OCI-LY3 (cell line): Measurements from ENCODE around the gene ME3.

Experiments used
- H2AFZ ChIP-seq: fragments of 200-600, 300-600 bp; shearing (Covaris generic); 2 replicates; pipeline ENCODE4 v1.6.0; 2014; ENCODE audit warnings: antibody characterized with exemption, low read depth, low read length
- H3K27ac ChIP-seq: fragments of 200-600, 300-600 bp; sonication (generic); 2 replicates; pipeline ENCODE4 v1.5.1; 2014; ENCODE audit warnings: mild to moderate bottlenecking, low read length, moderate library complexity, mixed read lengths
- H3K27me3 ChIP-seq: fragments of 200-600, 300-600 bp; sonication (generic); 2 replicates; pipeline ENCODE4 v1.6.1; 2014; ENCODE audit warnings: low read depth, low read length, mixed read lengths
- H3K36me3 ChIP-seq: fragments of 200-600, 300-600 bp; sonication (generic); replicated peaks from 2 replicates; pipeline ENCODE3; 2014; ENCODE audit warnings: low read depth, low read length, mixed read lengths
- H3K4me1 ChIP-seq: fragments of 300-600, 200-600 bp; sonication (generic); 2 replicates; pipeline ENCODE4 v1.6.1; 2014; ENCODE audit warnings: low read length, mixed read lengths
- H3K4me2 ChIP-seq: fragments of 200-600, 300-600 bp; sonication (generic); 2 replicates; pipeline ENCODE4 v1.6.1; 2014; ENCODE audit warnings: low read length, mixed read lengths
- H3K4me3 ChIP-seq: fragments of 300-600, 200-600 bp; sonication (generic); 2 replicates; pipeline ENCODE4 v1.5.1; 2014; ENCODE audit warnings: antibody characterized with exemption, mild to moderate bottlenecking, low read length, moderate library complexity
- H3K79me2 ChIP-seq: fragments of 300-600, 200-600 bp; shearing (Covaris generic); 2 replicates; pipeline ENCODE4 v1.6.1; 2014; ENCODE audit warnings: mild to moderate bottlenecking, low read length, mixed read lengths
- H3K9ac ChIP-seq: fragments of 300-600, 200-600 bp; shearing (Covaris generic); 2 replicates; pipeline ENCODE4 v1.6.0; 2014; ENCODE audit warnings: mild to moderate bottlenecking, low read length, moderate library complexity
- H3K9me3 ChIP-seq: fragments of 200-600, 300-600 bp; shearing (Covaris generic); 2 replicates; pipeline ENCODE4 v1.6.1; 2014; ENCODE audit warnings: low read length, mixed read lengths; ENCODE audit not compliant: insufficient read depth
- H4K20me1 ChIP-seq: fragments of 200-600, 300-600 bp; sonication (generic); 2 replicates; pipeline ENCODE4 v1.6.1; 2016; ENCODE audit warnings: low read length, mixed read lengths; ENCODE audit not compliant: insufficient read depth
- CTCF ChIP-seq: fragments of 200-600, 300-600 bp; sonication (generic); IDR thresholded peaks from 2 replicates; pipeline ENCODE4 v1.5.1; 2014; ENCODE audit warnings: antibody characterized with exemption, low read length, low read depth
- EZH2phosphoT487 ChIP-seq: fragments of 200-600 bp; shearing (Covaris generic); IDR thresholded peaks from 2 replicates; pipeline ENCODE4 v1.6.1; 2018; ENCODE audit warnings: antibody characterized with exemption, mixed run types, low read depth

ME3 gene

GRCh38 chr11:86698639-86699038, 26.2 kb upstream of the ME3 start:
- TF ChIP-seq EZH2phosphoT487 = no peak
- no peak for TF ChIP-seq CTCF
- Histone ChIP-seq H3K9me3 (no peaks in the 10 kb centered on the region), H3K4me2 (no peak overlapping the region)

GRCh38 chr11:86696451-86696850, 24.0 kb upstream of the ME3 start:
- Histone ChIP-seq H3K4me1 (no peaks in the 10 kb centered on the region), H3K4me3 (no peak overlapping the region), H3K9me3 (no peaks in the 10 kb centered on the region), H4K20me1 (no peaks in the 10 kb centered on the region), H3K27ac (no peak overlapping the region), H2AFZ (no peak overlapping the region), H3K4me2 (no peak overlapping the region), H3K27me3 (peaks cover 27% of the 10 kb centered on the region), H3K36me3 (no peaks in the 10 kb centered on the region), H3K79me2 (no peaks in the 10 kb centered on the region), H3K9ac (no peak overlapping the region)
- TF ChIP-seq CTCF = no peak
- no peak for TF ChIP-seq EZH2phosphoT487

More at GRCh38 chr11:86698639-86699038, 26.2 kb upstream of the ME3 start:
- Histone ChIP-seq H3K4me3 (no peak overlapping the region), H3K9ac (no peak overlapping the region), H4K20me1 (no peaks in the 10 kb centered on the region), H3K4me1 (no peaks in the 10 kb centered on the region), H3K36me3 (no peaks in the 10 kb centered on the region), H3K27ac (no peak overlapping the region), H2AFZ (no peak overlapping the region), H3K27me3 (peaks cover 26% of the 10 kb centered on the region), H3K79me2 (no peaks in the 10 kb centered on the region)

GRCh38 chr11:86696004-86696403, 23.6 kb upstream of the ME3 start:
- H3K27ac ChIP-seq = no peak overlapping the region
- no peaks in the 10 kb centered on the region for H3K79me2 ChIP-seq
- H3K9me3 ChIP-seq = no peaks in the 10 kb centered on the region
- no peak overlapping the region for H2AFZ ChIP-seq
- H3K27me3 ChIP-seq = peaks cover 27% of the 10 kb centered on the region
- TF ChIP-seq EZH2phosphoT487 (no peak), CTCF (no peak)
- H3K4me1 ChIP-seq = no peaks in the 10 kb centered on the region
- no peaks in the 10 kb centered on the region for H4K20me1 ChIP-seq
- no peak overlapping the region for H3K4me3 ChIP-seq
- no peaks in the 10 kb centered on the region for H3K36me3 ChIP-seq
- H3K4me2 ChIP-seq = no peak overlapping the region
- H3K9ac ChIP-seq = no peak overlapping the region

GRCh38 chr11:86695373-86695772, 23.0 kb upstream of the ME3 start:
- H3K9ac ChIP-seq = no peak overlapping the region
- H3K27ac ChIP-seq = no peak overlapping the region
- H3K4me2 ChIP-seq = no peak overlapping the region
- no peaks in the 10 kb centered on the region for H4K20me1 ChIP-seq
- peaks cover 27% of the 10 kb centered on the region for H3K27me3 ChIP-seq
- H2AFZ ChIP-seq = no peak overlapping the region
- no peaks in the 10 kb centered on the region for H3K4me1 ChIP-seq
- no peak for TF ChIP-seq CTCF
- TF ChIP-seq EZH2phosphoT487 = no peak
- H3K9me3 ChIP-seq = no peaks in the 10 kb centered on the region
- H3K79me2 ChIP-seq = no peaks in the 10 kb centered on the region
- H3K36me3 ChIP-seq = no peaks in the 10 kb centered on the region
- no peak overlapping the region for H3K4me3 ChIP-seq
